Mesendoderm (in vitro differentiated cells): ENCODE results near the gene MAPK7.

Experiments
- DNase-seq: peaks from one replicate; pipeline ENCODE4 v3.0.0; 2013
- H2AK5ac ChIP-seq: 2 replicates; pipeline ENCODE4 v1.6.1; 2013; ENCODE audit warnings: low read length, inconsistent platforms
- H2BK120ac ChIP-seq: 2 replicates; pipeline ENCODE4 v1.6.1; 2013; ENCODE audit warnings: low read depth, mild to moderate bottlenecking, low read length, moderate library complexity, mixed read lengths
- H2BK15ac ChIP-seq: replicated peaks from 2 replicates; pipeline ENCODE4 v1.6.1; 2013; ENCODE audit warnings: low read depth, mild to moderate bottlenecking, moderate library complexity
- H2BK5ac ChIP-seq: 2 replicates; pipeline ENCODE4 v1.6.1; 2013; ENCODE audit warnings: low read length, inconsistent platforms
- H3K18ac ChIP-seq: 2 replicates; pipeline ENCODE4 v1.6.1; 2013; ENCODE audit warnings: mild to moderate bottlenecking, low read length, mixed read lengths
- H3K23ac ChIP-seq: one replicate; pipeline ENCODE4 v1.6.1; 2013; ENCODE audit warnings: low read length
- H3K27ac ChIP-seq: 2 replicates; pipeline ENCODE4 v1.5.1; 2013; ENCODE audit warnings: low read depth, mild to moderate bottlenecking, inconsistent platforms, low read length, moderate library complexity
- H3K27me3 ChIP-seq: 2 replicates; pipeline ENCODE4 v1.6.1; 2013; ENCODE audit warnings: low read length, control low read depth, mild to moderate bottlenecking, inconsistent platforms; ENCODE audit not compliant: insufficient read depth, poor library complexity
- H3K36me3 ChIP-seq: 2 replicates; pipeline ENCODE4 v1.6.1; 2013; ENCODE audit warnings: low read length, inconsistent platforms; ENCODE audit not compliant: control insufficient read depth, insufficient read depth
- H3K4ac ChIP-seq: one replicate; pipeline ENCODE4 v1.6.1; 2013; ENCODE audit warnings: low read depth, mild to moderate bottlenecking, low read length, moderate library complexity
- H3K4me1 ChIP-seq: 2 replicates; pipeline ENCODE4 v1.6.1; 2013; ENCODE audit warnings: low read depth, low read length, inconsistent platforms; ENCODE audit not compliant: control insufficient read depth
- H3K4me2 ChIP-seq: 2 replicates; pipeline ENCODE4 v1.6.1; 2013; ENCODE audit warnings: low read length
- H3K4me3 ChIP-seq: 2 replicates; pipeline ENCODE4 v1.5.1; 2013; ENCODE audit warnings: mild to moderate bottlenecking, low read length
- H3K56ac ChIP-seq: one replicate; pipeline ENCODE4 v1.6.1; 2013; ENCODE audit warnings: low read length
- H3K79me1 ChIP-seq: 2 replicates; pipeline ENCODE4 v1.6.1; 2013; ENCODE audit warnings: low read length, inconsistent platforms
- H3K79me2 ChIP-seq: 2 replicates; pipeline ENCODE4 v1.6.1; 2013; ENCODE audit warnings: mild to moderate bottlenecking, low read length; ENCODE audit not compliant: control insufficient read depth, insufficient read depth
- H3K9ac ChIP-seq: 2 replicates; pipeline ENCODE4 v1.6.1; 2013; ENCODE audit warnings: low read length, inconsistent platforms
- H4K5ac ChIP-seq: one replicate; pipeline ENCODE4 v1.6.1; 2013; ENCODE audit warnings: low read length
- H4K8ac ChIP-seq: one replicate; pipeline ENCODE4 v1.6.1; 2013; ENCODE audit warnings: low read depth, mild to moderate bottlenecking, control low read depth, low read length, moderate library complexity
- WGBS: extraction: QIAGEN DNeasy Blood & Tissue Kit; methylation state at CpG from one replicate; pipeline ENCODE4 v1.1.7; 2013; ENCODE audit warnings: low lambda C conversion rate, missing lambda C conversion rate; ENCODE audit not compliant: insufficient coverage; ENCODE audit errors: extremely low coverage; 5-methylcytosine and 5-hydroxymethylcytosine counted together

The MAPK7 gene

GRCh38 chr17:19344311-19345066 is 33.8 kb upstream of the MAPK7 start:
- no peak overlapping the region for H2AK5ac ChIP-seq
- H3K4me3 ChIP-seq, result no peak overlapping the region
- no peak overlapping the region for H3K56ac ChIP-seq
- H3K18ac ChIP-seq, result no peak overlapping the region
- no peak overlapping the region for H3K4ac ChIP-seq
- H3K27me3 ChIP-seq, result no peaks in the 10 kb centered on the region
- H3K79me2 ChIP-seq, result no peaks in the 10 kb centered on the region
- H3K27ac ChIP-seq, result no peak overlapping the region
- no peak overlapping the region for H3K4me2 ChIP-seq
- no peak for DNase-seq
- no peak overlapping the region for H2BK5ac ChIP-seq
- no peak overlapping the region for H2BK120ac ChIP-seq
- no peaks in the 10 kb centered on the region for H3K4me1 ChIP-seq
- H3K9ac ChIP-seq, result no peak overlapping the region
- no peak overlapping the region for H4K8ac ChIP-seq
- no CpG with 5 or more reads among the region's 40 CpGs for WGBS
- no peak overlapping the region for H4K5ac ChIP-seq
- H3K36me3 ChIP-seq, result no peaks in the 10 kb centered on the region
- H3K79me1 ChIP-seq, result no peaks in the 10 kb centered on the region
- no peak overlapping the region for H2BK15ac ChIP-seq
- H3K23ac ChIP-seq, result no peak overlapping the region

DNA sequence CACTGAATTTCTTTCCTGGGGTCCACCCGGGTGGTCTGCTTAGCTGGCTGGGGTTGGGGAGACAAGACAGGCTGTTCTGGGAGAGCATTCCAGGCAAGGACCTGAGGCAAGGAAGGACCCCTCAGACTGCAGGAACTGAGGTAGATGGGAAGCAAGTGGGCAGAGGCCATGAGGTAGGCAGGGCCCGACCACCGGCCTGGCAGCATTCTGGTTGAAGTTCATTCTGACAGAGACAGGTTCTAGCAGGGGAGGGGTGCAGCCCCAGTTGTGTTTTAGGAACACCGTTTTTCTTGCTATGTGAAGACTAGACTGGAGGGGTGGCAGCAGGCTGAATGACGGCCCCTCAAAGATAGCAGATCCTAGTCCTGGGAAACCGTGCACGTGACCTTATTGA is 33.2 kb upstream of the MAPK7 start:
- Histone ChIP-seq H3K27me3 (no peaks in the 10 kb centered on the region), H2AK5ac (no peak overlapping the region), H3K79me2 (no peaks in the 10 kb centered on the region), H3K56ac (no peak overlapping the region), H2BK120ac (no peak overlapping the region), H3K4ac (no peak overlapping the region), H3K79me1 (no peaks in the 10 kb centered on the region), H3K4me2 (no peak overlapping the region), H3K4me3 (no peak overlapping the region), H3K27ac (no peak overlapping the region), H3K36me3 (no peaks in the 10 kb centered on the region), H2BK5ac (no peak overlapping the region), H4K8ac (no peak overlapping the region), H4K5ac (no peak overlapping the region), H3K9ac (no peak overlapping the region), H2BK15ac (no peak overlapping the region), H3K18ac (no peak overlapping the region), H3K4me1 (no peaks in the 10 kb centered on the region), H3K23ac (no peak overlapping the region)
- no CpG with 5 or more reads among the region's 7 CpGs for WGBS
- DNase-seq, result no peak

GRCh38 chr17:19345486-19346350 is 32.6 kb upstream of the MAPK7 start:
- Histone ChIP-seq H3K9ac (no peak overlapping the region), H2BK15ac (no peak overlapping the region), H2BK5ac (no peak overlapping the region), H3K4ac (no peak overlapping the region), H2BK120ac (no peak overlapping the region), H3K56ac (no peak overlapping the region), H3K4me3 (no peak overlapping the region), H3K23ac (no peak overlapping the region), H3K79me2 (no peaks in the 10 kb centered on the region), H4K5ac (no peak overlapping the region), H3K79me1 (no peaks in the 10 kb centered on the region), H3K18ac (no peak overlapping the region), H3K36me3 (no peaks in the 10 kb centered on the region), H2AK5ac (no peak overlapping the region), H3K27me3 (no peaks in the 10 kb centered on the region), H3K27ac (no peak overlapping the region), H3K4me1 (no peaks in the 10 kb centered on the region), H3K4me2 (no peak overlapping the region), H4K8ac (no peak overlapping the region)
- no CpG with 5 or more reads among the region's 13 CpGs for WGBS
- no peak for DNase-seq

DNA sequence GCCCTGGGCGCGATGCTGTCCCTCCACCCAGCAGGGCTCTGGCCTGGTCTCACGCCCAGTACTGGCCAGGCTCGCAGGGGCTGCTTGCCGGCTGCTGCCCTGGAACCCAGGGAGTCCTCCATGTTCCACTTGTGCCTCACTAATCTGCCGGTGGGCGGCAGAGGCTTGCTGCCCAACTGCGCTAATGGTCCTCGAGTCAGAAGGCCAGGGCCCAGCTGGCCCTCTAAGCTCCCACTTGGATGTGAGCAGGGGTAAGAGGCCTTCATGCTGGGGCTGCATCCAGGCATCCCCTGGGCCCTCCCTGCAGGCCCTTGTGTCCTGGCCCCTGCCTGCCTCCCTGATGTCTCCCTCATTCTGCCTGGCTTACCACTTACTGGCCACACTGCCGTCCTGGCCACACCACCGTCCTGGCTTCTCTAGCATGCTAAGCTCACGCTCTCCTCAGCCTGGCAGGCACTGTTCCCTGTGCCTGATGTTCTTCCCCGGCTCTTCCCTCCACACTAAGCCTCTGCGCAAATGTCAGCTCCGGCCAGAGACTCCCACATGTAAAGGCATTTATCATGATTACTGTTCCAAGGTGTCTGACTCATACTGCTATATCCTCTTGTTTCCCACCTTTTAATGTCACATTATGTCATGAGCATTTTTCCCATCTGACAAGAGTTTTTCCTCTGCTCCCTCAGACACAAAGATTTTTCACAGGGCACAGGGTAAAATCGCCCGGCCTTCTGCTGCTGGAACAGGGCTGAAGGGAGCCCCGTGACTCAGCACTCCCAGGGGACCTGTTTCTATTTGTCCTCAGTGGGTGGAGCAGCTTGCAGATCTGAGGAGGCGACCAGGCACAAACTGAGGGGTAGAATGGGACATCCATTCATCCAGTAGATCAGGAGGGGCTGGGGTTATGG is 31.7 kb upstream of the MAPK7 start:
- H3K9ac ChIP-seq, result no peak overlapping the region
- H2BK120ac ChIP-seq, result no peak overlapping the region
- no CpG with 5 or more reads among the region's 19 CpGs for WGBS
- H3K27ac ChIP-seq, result no peak overlapping the region
- H3K4ac ChIP-seq, result no peak overlapping the region
- no peak overlapping the region for H2AK5ac ChIP-seq
- no peak overlapping the region for H3K4me3 ChIP-seq
- H3K23ac ChIP-seq, result no peak overlapping the region
- no peak overlapping the region for H2BK5ac ChIP-seq
- H3K4me1 ChIP-seq, result no peaks in the 10 kb centered on the region
- no peaks in the 10 kb centered on the region for H3K79me2 ChIP-seq
- no peaks in the 10 kb centered on the region for H3K27me3 ChIP-seq
- H3K36me3 ChIP-seq, result no peaks in the 10 kb centered on the region
- no peak overlapping the region for H4K8ac ChIP-seq
- H3K56ac ChIP-seq, result no peak overlapping the region
- no peak for DNase-seq
- no peak overlapping the region for H3K4me2 ChIP-seq
- no peak overlapping the region for H4K5ac ChIP-seq
- H3K79me1 ChIP-seq, result no peaks in the 10 kb centered on the region
- H2BK15ac ChIP-seq, result no peak overlapping the region
- H3K18ac ChIP-seq, result no peak overlapping the region

- Histone ChIP-seq H4K8ac (no peak overlapping the region), H2BK120ac (no peak overlapping the region), H3K4me3 (no peak overlapping the region), H3K4me2 (no peak overlapping the region), H3K27me3 (no peaks in the 10 kb centered on the region), H3K4me1 (no peaks in the 10 kb centered on the region), H3K56ac (no peak overlapping the region), H3K4ac (no peak overlapping the region), H3K79me2 (no peaks in the 10 kb centered on the region), H3K79me1 (no peaks in the 10 kb centered on the region), H2BK5ac (no peak overlapping the region), H3K36me3 (no peaks in the 10 kb centered on the region), H4K5ac (no peak overlapping the region), H3K27ac (no peak overlapping the region), H3K18ac (no peak overlapping the region), H3K23ac (no peak overlapping the region), H2BK15ac (no peak overlapping the region), H2AK5ac (no peak overlapping the region), H3K9ac (no peak overlapping the region)
- DNase-seq, result no peak
- WGBS, result no CpG with 5 or more reads among the region's 13 CpGs
Observed at GRCh38 chr17:19347323-19348080, 30.8 kb upstream of the MAPK7 start.
